Neuronal stem cell (in vitro differentiated cells): ENCODE data around the gene PDZD7.

Experiments
- DNase-seq: peaks from one replicate; pipeline ENCODE4 v3.0.0-alpha.2; 2013; ENCODE audit warnings: low spot score
- H2AFZ ChIP-seq: one replicate; pipeline ENCODE4 v1.6.1; 2013; ENCODE audit warnings: mild to moderate bottlenecking, low read length, inconsistent platforms
- H2AK5ac ChIP-seq: 2 replicates; pipeline ENCODE4 v1.6.1; 2013; ENCODE audit warnings: low read depth, mild to moderate bottlenecking, inconsistent platforms, low read length, moderate library complexity, mixed read lengths
- H2BK120ac ChIP-seq: 2 replicates; pipeline ENCODE4 v1.6.1; 2013; ENCODE audit warnings: low read depth, mild to moderate bottlenecking, inconsistent platforms, low read length, moderate library complexity, mixed read lengths
- H2BK12ac ChIP-seq: one replicate; pipeline ENCODE4 v1.6.1; 2013; ENCODE audit warnings: low read length, inconsistent platforms
- H2BK15ac ChIP-seq: 2 replicates; pipeline ENCODE4 v1.6.1; 2013; ENCODE audit warnings: mild to moderate bottlenecking, low read length, inconsistent platforms, mixed read lengths
- H2BK5ac ChIP-seq: one replicate; pipeline ENCODE4 v1.6.1; 2013; ENCODE audit warnings: inconsistent platforms, mild to moderate bottlenecking, low read length, moderate library complexity
- H3K14ac ChIP-seq: one replicate; pipeline ENCODE4 v1.6.1; 2013; ENCODE audit warnings: low read length, inconsistent platforms
- H3K18ac ChIP-seq: 2 replicates; pipeline ENCODE4 v1.6.1; 2013; ENCODE audit warnings: low read length, inconsistent platforms
- H3K23ac ChIP-seq: 2 replicates; pipeline ENCODE4 v1.6.1; 2013; ENCODE audit warnings: low read depth, mild to moderate bottlenecking, mixed read lengths, low read length, inconsistent platforms; ENCODE audit not compliant: poor library complexity
- H3K27ac ChIP-seq: replicated peaks from 3 replicates; pipeline ENCODE4 v1.5.1; 2013; ENCODE audit warnings: low read length, inconsistent platforms
- H3K27me3 ChIP-seq, 3 experiments: 2 replicates each; pipeline ENCODE4 v1.6.1; 2013; ENCODE audit warnings: low read length in 3 of 3, mild to moderate bottlenecking in 2 of 3, inconsistent platforms in 1 of 3, low read depth in 1 of 3, mixed read lengths in 1 of 3, moderate library complexity in 1 of 3; ENCODE audit not compliant: control insufficient read depth in 3 of 3, insufficient read depth in 3 of 3
- H3K36me3 ChIP-seq, 2 donors: replicated peaks in 1 of 2; 2 replicates each; pipeline ENCODE4 v1.6.1; 2013; ENCODE audit warnings: low read length in 2 of 2; ENCODE audit not compliant: control insufficient read depth in 2 of 2, insufficient read depth in 2 of 2
- H3K4ac ChIP-seq: 2 replicates; pipeline ENCODE4 v1.6.1; 2013; ENCODE audit warnings: inconsistent platforms, mild to moderate bottlenecking, low read length, moderate library complexity
- H3K4me1 ChIP-seq, 2 donors: 1 replicate in 1 of 2; 2 replicates in 1 of 2; pipeline ENCODE4 v1.6.1; 2013; ENCODE audit warnings: low read length in 2 of 2, low read depth in 1 of 2; ENCODE audit not compliant: control insufficient read depth in 2 of 2, insufficient read depth in 1 of 2
- H3K4me2 ChIP-seq: one replicate; pipeline ENCODE4 v1.6.1; 2013; ENCODE audit warnings: mild to moderate bottlenecking, low read length, inconsistent platforms; ENCODE audit not compliant: insufficient read depth, poor library complexity, severe bottlenecking
- H3K4me3 ChIP-seq, 2 donors: 2 replicates each; pipeline ENCODE4 v1.5.1; 2013; ENCODE audit warnings: low read length in 2 of 2, mild to moderate bottlenecking in 2 of 2, inconsistent platforms in 1 of 2, moderate library complexity in 1 of 2
- H3K79me1 ChIP-seq: one replicate; pipeline ENCODE4 v1.6.1; 2013; ENCODE audit warnings: low read depth, mild to moderate bottlenecking, inconsistent platforms, low read length, moderate library complexity
- H3K9ac ChIP-seq: one replicate; pipeline ENCODE4 v1.6.1; 2013; ENCODE audit warnings: mild to moderate bottlenecking, low read depth, low read length, inconsistent platforms; ENCODE audit not compliant: poor library complexity
- H3K9me3 ChIP-seq, 2 donors: replicated peaks in 1 of 2; 2 replicates each; pipeline versions ENCODE3 to v1.6.1; 2013; ENCODE audit warnings: low read length in 2 of 2, mild to moderate bottlenecking in 2 of 2, inconsistent platforms in 1 of 2, low read depth in 1 of 2, mixed read lengths in 1 of 2, moderate library complexity in 1 of 2; ENCODE audit not compliant: control insufficient read depth in 2 of 2, insufficient read depth in 1 of 2
- H4K8ac ChIP-seq: one replicate; pipeline ENCODE4 v1.6.1; 2013; ENCODE audit warnings: low read depth, mild to moderate bottlenecking, inconsistent platforms, low read length, moderate library complexity
- H4K91ac ChIP-seq: one replicate; pipeline ENCODE4 v1.6.1; 2013; ENCODE audit warnings: low read length, low read depth, mild to moderate bottlenecking, inconsistent platforms; ENCODE audit not compliant: poor library complexity
- WGBS, 2 donors: extraction: QIAGEN DNeasy Blood & Tissue Kit; methylation state at CpG; one replicate each; pipeline ENCODE4 v1.1.7; 2013; ENCODE audit warnings: missing lambda C conversion rate in 2 of 2, mixed read lengths in 1 of 2; ENCODE audit not compliant: insufficient read length in 2 of 2, insufficient replicate concordance in 1 of 2; ENCODE audit errors: extremely low coverage in 2 of 2; 5-methylcytosine and 5-hydroxymethylcytosine counted together

The PDZD7 gene

GRCh38 chr10:100972904-100973535 is 57.9 kb downstream of the PDZD7 start:
- Histone ChIP-seq H2BK15ac (no peak overlapping the region), H3K79me1 (peaks cover 3% of the 10 kb centered on the region), H2BK120ac (no peak overlapping the region), H3K18ac (no peak overlapping the region), H4K91ac (no peak overlapping the region), H3K36me3 (peaks cover 2% of the 10 kb centered on the region in 2 donors), H4K8ac (no peak overlapping the region), H3K14ac (no peak overlapping the region), H2AK5ac (peak overlapping the region; percentile 26), H2BK5ac (no peak overlapping the region), H3K4me1 (peaks cover 2 to 18% of the 10 kb centered on the region in 2 donors), H3K27ac (no peak overlapping the region), H3K4ac (no peak overlapping the region), H2BK12ac (no peak overlapping the region), H2AFZ (no peak overlapping the region), H3K27me3 (peaks cover 0 to 5% (median 0%) of the 10 kb centered on the region in 3 experiments), H3K4me2 (no peak overlapping the region), H3K9me3 (no peaks in the 10 kb centered on the region), H3K4me3 (no peak overlapping the region), H3K23ac (no peak overlapping the region), H3K9ac (no peak overlapping the region)
- no peak for DNase-seq
- no CpG with 5 or more reads among the region's 6 CpGs for WGBS, 2 donors

GRCh38 chr10:100972115-100972903 is 58.6 kb downstream of the PDZD7 start:
- no peak overlapping the region for H3K4ac ChIP-seq
- H2BK15ac ChIP-seq, result no peak overlapping the region
- no peak overlapping the region for H3K4me3 ChIP-seq
- peaks cover 2 to 18% of the 10 kb centered on the region in 2 donors for H3K4me1 ChIP-seq
- no peak overlapping the region for H2BK120ac ChIP-seq
- peaks cover 3% of the 10 kb centered on the region for H3K79me1 ChIP-seq
- no peak overlapping the region for H2AFZ ChIP-seq
- H3K4me2 ChIP-seq, result no peak overlapping the region
- H3K18ac ChIP-seq, result no peak overlapping the region
- H3K23ac ChIP-seq, result no peak overlapping the region
- H3K36me3 ChIP-seq, result peaks cover under 1 to 1% of the 10 kb centered on the region in 2 donors
- no peak for DNase-seq
- H4K91ac ChIP-seq, result no peak overlapping the region
- H2AK5ac ChIP-seq, result peak overlapping the region; percentile 26
- no peak overlapping the region for H3K14ac ChIP-seq
- no peak overlapping the region for H3K27ac ChIP-seq
- no peaks in the 10 kb centered on the region for H3K9me3 ChIP-seq
- no peak overlapping the region for H2BK12ac ChIP-seq
- no peak overlapping the region for H2BK5ac ChIP-seq
- WGBS, 2 donors, result no CpG with 5 or more reads among the region's 13 CpGs
- no peak overlapping the region for H3K9ac ChIP-seq
- peaks cover 0 to 5% (median 0%) of the 10 kb centered on the region in 3 experiments for H3K27me3 ChIP-seq
- no peak overlapping the region for H4K8ac ChIP-seq

GRCh38 chr10:100970914-100971811 is 59.8 kb downstream of the PDZD7 start:
- H3K4me1 ChIP-seq, result peaks cover 2 to 18% of the 10 kb centered on the region in 2 donors
- no peak overlapping the region for H2BK5ac ChIP-seq
- H2BK12ac ChIP-seq, result no peak overlapping the region
- no peak overlapping the region for H2BK120ac ChIP-seq
- H4K91ac ChIP-seq, result no peak overlapping the region
- H3K18ac ChIP-seq, result no peak overlapping the region
- no peak overlapping the region for H3K4me2 ChIP-seq
- H4K8ac ChIP-seq, result no peak overlapping the region
- no peak overlapping the region for H3K4me3 ChIP-seq
- no peak for DNase-seq
- no peak overlapping the region for H3K23ac ChIP-seq
- H3K27me3 ChIP-seq, result peaks cover 0 to 5% (median 0%) of the 10 kb centered on the region in 3 experiments
- H3K79me1 ChIP-seq, result peaks cover 3% of the 10 kb centered on the region
- H3K4ac ChIP-seq, result no peak overlapping the region
- H2AK5ac ChIP-seq, result no peak overlapping the region
- no peak overlapping the region for H3K27ac ChIP-seq
- WGBS, 2 donors, result no CpG with 5 or more reads among the region's 4 CpGs
- H2AFZ ChIP-seq, result no peak overlapping the region
- H3K36me3 ChIP-seq, result peaks cover 0 to 11% of the 10 kb centered on the region in 2 donors
- H2BK15ac ChIP-seq, result no peak overlapping the region
- H3K14ac ChIP-seq, result no peak overlapping the region
- H3K9me3 ChIP-seq, result no peaks in the 10 kb centered on the region
- no peak overlapping the region for H3K9ac ChIP-seq
